ENCODE results near the gene PPP1R14C. TPM values are rescaled to one million over a fixed set of nuclear protein-coding genes. Genes with fewer than 3 reads are reported as not detected.

The PPP1R14C gene
- polyA plus RNA-seq, 1 donor from 2014 or later = 14.0 TPM

DNA sequence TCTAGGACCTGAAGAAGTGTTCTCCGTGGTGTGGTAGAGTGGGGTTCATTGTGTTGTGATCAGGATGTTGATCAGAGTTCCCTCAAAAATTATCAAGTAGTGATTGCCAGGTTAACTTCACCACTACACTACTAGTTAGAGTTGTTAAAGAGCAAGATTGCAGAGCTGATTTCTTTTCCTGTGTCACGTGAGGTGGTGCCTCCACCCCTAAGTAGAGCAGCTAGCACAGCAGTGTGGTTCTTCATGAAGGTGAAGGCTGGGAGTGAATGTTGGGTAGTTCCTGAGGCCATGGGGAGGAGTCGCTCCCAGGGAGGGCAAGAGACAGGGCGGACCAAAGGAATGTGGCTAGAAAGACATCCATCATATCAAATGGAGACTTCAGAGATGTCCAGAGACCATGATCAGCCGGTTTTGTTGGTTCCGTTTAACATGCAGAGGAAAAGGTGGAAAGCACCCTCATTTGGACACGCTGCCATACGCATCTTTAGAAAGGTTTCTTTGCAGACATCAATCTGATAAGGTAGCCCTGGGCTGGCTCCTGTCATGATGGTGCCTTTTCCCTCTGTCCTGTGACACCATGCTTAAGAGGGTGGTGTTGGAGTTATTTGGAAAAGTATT, 146.7 kb downstream of the PPP1R14C start:
- H2AFZ ChIP-seq (ENCODE audit: low read depth, low read length) = no peak overlapping the region
- H3K9me3 ChIP-seq (ENCODE audit: low read length) = no peaks in the 10 kb centered on the region
- TF ChIP-seq MXI1 (conservative IDR thresholded peaks at IDR 0.05; ENCODE audit: poor library complexity, severe bottlenecking) (no peak), SMC3 (conservative IDR thresholded peaks at IDR 0.05; ENCODE audit: poor library complexity) (no peak), TAF1 (IDR thresholded peaks at IDR 0.05; ENCODE audit: low read depth) (no peak), RAD21 (conservative IDR thresholded peaks at IDR 0.05) (no peak), POLR2AphosphoS5 (IDR thresholded peaks at IDR 0.05) (no peak), EZH2 (IDR thresholded peaks at IDR 0.05; ENCODE audit: borderline replicate concordance, insufficient read depth, low read length, poor library complexity, severe bottlenecking) (no peak), EP300 (conservative IDR thresholded peaks at IDR 0.05; ENCODE audit: poor library complexity, severe bottlenecking) (no peak)
- TF ChIP-seq, protein P1, sequence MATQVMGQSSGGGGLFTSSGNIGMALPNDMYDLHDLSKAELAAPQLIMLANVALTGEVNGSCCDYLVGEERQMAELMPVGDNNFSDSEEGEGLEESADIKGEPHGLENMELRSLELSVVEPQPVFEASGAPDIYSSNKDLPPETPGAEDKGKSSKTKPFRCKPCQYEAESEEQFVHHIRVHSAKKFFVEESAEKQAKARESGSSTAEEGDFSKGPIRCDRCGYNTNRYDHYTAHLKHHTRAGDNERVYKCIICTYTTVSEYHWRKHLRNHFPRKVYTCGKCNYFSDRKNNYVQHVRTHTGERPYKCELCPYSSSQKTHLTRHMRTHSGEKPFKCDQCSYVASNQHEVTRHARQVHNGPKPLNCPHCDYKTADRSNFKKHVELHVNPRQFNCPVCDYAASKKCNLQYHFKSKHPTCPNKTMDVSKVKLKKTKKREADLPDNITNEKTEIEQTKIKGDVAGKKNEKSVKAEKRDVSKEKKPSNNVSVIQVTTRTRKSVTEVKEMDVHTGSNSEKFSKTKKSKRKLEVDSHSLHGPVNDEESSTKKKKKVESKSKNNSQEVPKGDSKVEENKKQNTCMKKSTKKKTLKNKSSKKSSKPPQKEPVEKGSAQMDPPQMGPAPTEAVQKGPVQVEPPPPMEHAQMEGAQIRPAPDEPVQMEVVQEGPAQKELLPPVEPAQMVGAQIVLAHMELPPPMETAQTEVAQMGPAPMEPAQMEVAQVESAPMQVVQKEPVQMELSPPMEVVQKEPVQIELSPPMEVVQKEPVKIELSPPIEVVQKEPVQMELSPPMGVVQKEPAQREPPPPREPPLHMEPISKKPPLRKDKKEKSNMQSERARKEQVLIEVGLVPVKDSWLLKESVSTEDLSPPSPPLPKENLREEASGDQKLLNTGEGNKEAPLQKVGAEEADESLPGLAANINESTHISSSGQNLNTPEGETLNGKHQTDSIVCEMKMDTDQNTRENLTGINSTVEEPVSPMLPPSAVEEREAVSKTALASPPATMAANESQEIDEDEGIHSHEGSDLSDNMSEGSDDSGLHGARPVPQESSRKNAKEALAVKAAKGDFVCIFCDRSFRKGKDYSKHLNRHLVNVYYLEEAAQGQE (IDR thresholded peaks at IDR 0.05; ENCODE audit: borderline replicate concordance) = no peak
- TF ChIP-seq, protein P2, sequence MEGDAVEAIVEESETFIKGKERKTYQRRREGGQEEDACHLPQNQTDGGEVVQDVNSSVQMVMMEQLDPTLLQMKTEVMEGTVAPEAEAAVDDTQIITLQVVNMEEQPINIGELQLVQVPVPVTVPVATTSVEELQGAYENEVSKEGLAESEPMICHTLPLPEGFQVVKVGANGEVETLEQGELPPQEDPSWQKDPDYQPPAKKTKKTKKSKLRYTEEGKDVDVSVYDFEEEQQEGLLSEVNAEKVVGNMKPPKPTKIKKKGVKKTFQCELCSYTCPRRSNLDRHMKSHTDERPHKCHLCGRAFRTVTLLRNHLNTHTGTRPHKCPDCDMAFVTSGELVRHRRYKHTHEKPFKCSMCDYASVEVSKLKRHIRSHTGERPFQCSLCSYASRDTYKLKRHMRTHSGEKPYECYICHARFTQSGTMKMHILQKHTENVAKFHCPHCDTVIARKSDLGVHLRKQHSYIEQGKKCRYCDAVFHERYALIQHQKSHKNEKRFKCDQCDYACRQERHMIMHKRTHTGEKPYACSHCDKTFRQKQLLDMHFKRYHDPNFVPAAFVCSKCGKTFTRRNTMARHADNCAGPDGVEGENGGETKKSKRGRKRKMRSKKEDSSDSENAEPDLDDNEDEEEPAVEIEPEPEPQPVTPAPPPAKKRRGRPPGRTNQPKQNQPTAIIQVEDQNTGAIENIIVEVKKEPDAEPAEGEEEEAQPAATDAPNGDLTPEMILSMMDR (IDR thresholded peaks at IDR 0.05; ENCODE audit: poor library complexity, severe bottlenecking) = no peak
- H3K36me3 ChIP-seq (ENCODE audit: insufficient read depth, low read length) = no peaks in the 10 kb centered on the region
- no peaks in the 10 kb centered on the region for H3K9me2 ChIP-seq (ENCODE audit: insufficient read depth, low read length)
- no peak overlapping the region for H3K27ac ChIP-seq (ENCODE audit: low read length)
- H3K27me3 ChIP-seq (ENCODE audit: insufficient read depth, low read depth, low read length) = no peaks in the 10 kb centered on the region
- H3K9ac ChIP-seq (ENCODE audit: low read length) = no peak overlapping the region
- H3K4me2 ChIP-seq (ENCODE audit: low read length) = no peak overlapping the region
- H4K20me1 ChIP-seq (ENCODE audit: insufficient read depth) = no peaks in the 10 kb centered on the region
- H3F3A ChIP-seq (ENCODE audit: insufficient read depth, low read length, poor library complexity, severe bottlenecking) = no peaks in the 10 kb centered on the region
- no peaks in the 10 kb centered on the region for H3K79me2 ChIP-seq (replicated peaks; ENCODE audit: insufficient read depth, low read length)
- no peak overlapping the region for H3K4me3 ChIP-seq (ENCODE audit: low read length)

DNA sequence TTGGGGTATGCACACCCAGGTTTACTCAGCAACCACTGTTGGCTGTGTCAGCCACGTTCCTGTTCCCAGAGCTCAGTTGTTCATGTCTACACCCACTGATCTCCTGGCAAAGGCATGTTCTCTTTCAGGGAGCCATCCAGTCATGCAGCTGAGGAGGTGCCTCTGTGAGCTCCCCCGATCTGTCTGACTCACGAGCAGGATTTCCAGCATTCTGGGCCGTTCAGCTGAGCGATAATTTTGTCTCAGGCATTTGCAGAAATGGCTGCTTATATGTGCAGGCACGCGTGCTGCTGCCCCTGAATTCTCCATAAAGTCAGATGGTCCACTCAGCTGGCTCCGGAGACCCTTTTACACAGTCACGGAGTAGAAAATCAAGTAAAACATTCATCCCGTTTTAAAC, 147.6 kb downstream of the PPP1R14C start:
- Histone ChIP-seq H3K9ac (ENCODE audit: low read length) (no peak overlapping the region), H3K27me3 (ENCODE audit: insufficient read depth, low read depth, low read length) (no peaks in the 10 kb centered on the region), H3F3A (ENCODE audit: insufficient read depth, low read length, poor library complexity, severe bottlenecking) (no peaks in the 10 kb centered on the region), H3K9me3 (ENCODE audit: low read length) (no peaks in the 10 kb centered on the region), H3K27ac (ENCODE audit: low read length) (no peak overlapping the region), H3K4me3 (ENCODE audit: low read length) (no peak overlapping the region), H4K20me1 (ENCODE audit: insufficient read depth) (no peaks in the 10 kb centered on the region), H3K9me2 (ENCODE audit: insufficient read depth, low read length) (no peaks in the 10 kb centered on the region), H3K4me2 (ENCODE audit: low read length) (no peak overlapping the region), H3K79me2 (replicated peaks; ENCODE audit: insufficient read depth, low read length) (no peaks in the 10 kb centered on the region), H2AFZ (ENCODE audit: low read depth, low read length) (no peak overlapping the region), H3K36me3 (ENCODE audit: insufficient read depth, low read length) (no peaks in the 10 kb centered on the region)
- TF ChIP-seq POLR2AphosphoS5 (IDR thresholded peaks at IDR 0.05) (no peak), SMC3 (conservative IDR thresholded peaks at IDR 0.05; ENCODE audit: poor library complexity) (no peak), TAF1 (IDR thresholded peaks at IDR 0.05; ENCODE audit: low read depth) (no peak), RAD21 (conservative IDR thresholded peaks at IDR 0.05) (no peak), EP300 (conservative IDR thresholded peaks at IDR 0.05; ENCODE audit: poor library complexity, severe bottlenecking) (no peak), EZH2 (IDR thresholded peaks at IDR 0.05; ENCODE audit: borderline replicate concordance, insufficient read depth, low read length, poor library complexity, severe bottlenecking) (no peak), MXI1 (conservative IDR thresholded peaks at IDR 0.05; ENCODE audit: poor library complexity, severe bottlenecking) (no peak)
- TF ChIP-seq, protein P1 (IDR thresholded peaks at IDR 0.05; ENCODE audit: borderline replicate concordance) = no peak
- TF ChIP-seq, protein P2 (IDR thresholded peaks at IDR 0.05; ENCODE audit: poor library complexity, severe bottlenecking) = no peak

Data from neural cell (in vitro differentiated cells).